GM19438 (cell line): Measurements from ENCODE around the gene CDKAL1.
"Not testable (repeated sequence)": the region's sequence is repeated elsewhere in the genome, so short reads cannot be mapped to it uniquely, and the experiment has no call there.

ENCODE experiments used
- ATAC-seq: cut with Tn5 transposase; IDR thresholded peaks from one replicate; pipeline ENCODE4 v1.9.1; 2021; ENCODE audit warnings: low read depth; ENCODE audit not compliant: unreplicated experiment

CDKAL1 gene

DNA sequence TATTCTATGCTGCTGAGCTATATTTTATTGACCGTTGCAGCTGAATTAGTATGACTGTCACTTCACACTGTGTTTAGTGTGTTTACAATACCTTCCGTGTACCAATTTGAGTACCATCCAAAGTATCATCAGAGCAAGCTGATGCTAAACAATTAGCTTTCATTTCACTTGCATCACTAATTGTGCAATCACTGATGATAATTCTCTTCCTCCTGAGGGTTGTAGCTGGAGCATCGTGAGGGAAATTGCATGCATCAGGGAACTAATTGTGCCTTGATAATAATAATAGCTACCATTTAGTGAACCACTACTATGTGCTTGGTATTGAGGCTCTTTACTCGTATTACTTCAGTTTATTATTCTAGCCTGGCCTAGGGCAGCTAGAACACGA is 674.5 kb downstream of the CDKAL1 start:
- ATAC-seq: no peak

DNA sequence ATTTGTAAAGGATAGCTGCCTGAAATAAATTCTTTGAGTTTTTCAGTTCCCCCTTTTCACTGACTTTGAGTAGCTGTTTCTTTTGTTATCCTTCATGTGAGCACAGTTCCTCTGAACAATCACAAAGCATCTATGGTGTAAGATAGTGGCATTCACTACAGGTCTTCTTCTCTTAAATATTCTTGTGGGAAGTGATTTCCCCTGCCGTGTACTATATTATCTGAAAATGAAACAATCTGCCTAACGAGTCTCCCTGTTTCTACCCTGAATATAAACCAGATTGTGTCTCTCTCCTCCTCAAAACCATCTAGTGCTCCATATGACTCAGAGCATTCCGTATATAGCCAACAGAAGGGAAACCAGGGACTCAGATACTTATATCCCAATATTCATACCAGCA is 679.2 kb downstream of the CDKAL1 start:
- peak; percentile 52 for ATAC-seq

DNA sequence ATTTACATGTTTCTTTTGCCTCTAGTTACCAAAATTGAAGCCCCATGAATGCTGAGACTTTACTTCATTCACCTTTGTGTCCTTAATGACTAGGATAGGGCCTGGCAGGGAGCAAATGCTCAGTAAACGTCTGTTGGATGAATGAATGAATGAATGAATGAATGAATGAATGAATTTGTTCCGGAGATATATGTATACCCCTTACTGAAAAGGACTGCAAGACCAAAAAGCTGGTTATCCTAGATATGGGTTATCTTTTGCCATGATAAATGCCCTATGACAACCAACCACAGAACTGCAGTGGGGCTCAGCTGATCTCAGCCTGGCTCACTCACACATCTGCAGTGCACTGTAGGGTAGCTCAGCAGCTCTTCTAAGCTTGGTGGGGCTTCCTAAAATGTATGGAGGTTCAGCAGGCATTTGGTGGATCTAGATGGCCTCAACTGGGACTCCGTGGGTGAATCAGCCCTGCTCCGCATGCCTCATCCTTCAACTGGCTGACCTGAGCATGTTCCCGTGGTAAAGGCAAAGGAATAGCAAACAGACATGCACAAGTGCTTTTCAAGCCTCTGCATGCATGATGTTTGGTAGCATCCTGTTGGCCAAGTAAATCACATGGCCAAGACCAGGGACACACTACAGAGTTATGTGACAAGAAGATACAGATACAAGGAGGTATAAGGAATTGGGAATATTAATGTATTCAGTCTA is 680.6 kb downstream of the CDKAL1 start:
- ATAC-seq: no peak

DNA sequence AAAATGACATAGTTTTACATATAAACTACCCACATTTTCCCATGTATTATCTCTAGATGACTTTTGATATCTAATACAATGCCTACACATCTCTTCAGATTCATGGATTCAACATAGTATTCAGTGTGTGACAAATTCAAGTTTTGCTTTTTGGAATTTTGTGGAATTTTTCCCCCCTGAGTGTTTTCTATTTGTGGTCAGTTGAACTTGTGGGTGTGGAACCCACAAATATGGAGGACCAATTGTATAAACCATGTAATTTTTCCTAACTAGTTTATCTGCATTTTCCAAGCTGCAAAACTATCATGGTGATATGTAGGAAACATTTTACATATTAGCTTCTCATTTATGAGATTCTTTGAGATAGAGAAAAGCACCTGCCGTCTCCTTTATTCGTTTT is 685.0 kb downstream of the CDKAL1 start:
- no peak for ATAC-seq

DNA sequence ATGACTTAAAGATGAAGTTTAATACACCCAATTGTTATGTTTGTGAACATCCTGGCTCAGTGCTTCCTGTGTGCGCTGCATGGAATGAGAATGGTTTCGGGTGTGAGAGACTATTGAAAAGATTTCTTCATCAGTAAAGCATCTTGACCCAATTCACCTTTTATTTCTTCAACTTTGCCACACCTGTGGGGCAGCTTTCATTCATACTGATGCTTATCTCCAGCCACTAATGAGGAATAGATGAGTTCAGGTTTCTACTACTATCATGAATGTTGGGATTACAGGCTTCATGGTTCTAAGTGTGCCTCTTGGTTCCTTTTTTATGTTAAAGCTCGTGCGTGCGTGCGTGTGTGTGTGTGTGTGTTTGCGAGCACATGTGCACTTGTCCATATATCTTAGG is 685.6 kb downstream of the CDKAL1 start:
- ATAC-seq: no peak

DNA sequence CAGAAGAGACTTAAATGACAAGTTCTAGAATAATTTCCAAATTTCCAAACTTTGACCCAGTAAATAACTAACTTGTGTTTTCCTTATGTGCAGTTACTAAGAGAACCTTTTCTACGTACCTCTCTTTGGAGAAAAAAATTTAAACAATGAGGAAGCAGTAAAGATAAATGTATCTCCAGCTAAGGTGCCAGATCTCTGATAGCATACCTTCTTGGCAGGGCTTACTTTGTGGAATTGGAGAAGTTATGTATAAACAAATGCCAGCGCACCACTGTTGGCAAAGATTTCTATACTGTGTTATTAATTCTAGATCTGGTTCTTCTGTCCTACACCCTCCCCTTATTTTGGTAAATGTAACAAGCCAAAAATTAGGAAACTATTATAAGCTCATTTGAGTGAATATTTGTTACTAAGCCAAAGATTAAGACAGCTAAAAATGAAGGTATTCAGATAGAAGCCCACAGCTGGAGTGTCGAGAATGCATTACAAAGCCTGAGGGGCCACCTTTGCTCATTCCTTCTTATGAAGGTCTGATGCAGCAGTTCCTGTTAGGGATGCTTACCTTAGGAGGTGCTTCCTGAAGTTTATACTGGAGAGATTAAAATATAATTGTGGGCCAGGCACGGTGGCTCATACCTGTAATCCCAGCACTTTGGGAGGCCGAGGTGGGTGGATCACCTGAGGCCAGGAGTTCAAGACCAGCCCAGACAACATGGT is 686.2 kb downstream of the CDKAL1 start:
- no peak for ATAC-seq

DNA sequence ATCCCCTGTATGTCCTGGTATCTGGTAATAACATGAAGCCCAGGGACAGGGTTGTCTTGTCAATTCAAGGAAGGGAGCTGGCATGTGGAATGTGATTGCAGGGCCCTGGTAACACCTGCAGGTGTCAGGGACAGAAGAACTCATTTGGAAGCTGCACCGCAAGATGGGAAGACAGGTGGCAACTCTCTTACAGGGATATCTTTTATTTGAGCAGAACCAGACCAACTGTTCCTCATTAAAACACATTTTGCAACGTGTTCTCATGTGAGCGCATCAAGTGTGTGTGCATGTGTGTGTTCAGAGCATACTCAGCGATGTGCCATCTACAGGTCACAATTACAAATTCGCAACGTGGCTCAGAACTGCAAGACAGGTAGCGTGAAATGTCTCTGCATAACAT is 688.4 kb downstream of the CDKAL1 start:
- ATAC-seq: no peak

DNA sequence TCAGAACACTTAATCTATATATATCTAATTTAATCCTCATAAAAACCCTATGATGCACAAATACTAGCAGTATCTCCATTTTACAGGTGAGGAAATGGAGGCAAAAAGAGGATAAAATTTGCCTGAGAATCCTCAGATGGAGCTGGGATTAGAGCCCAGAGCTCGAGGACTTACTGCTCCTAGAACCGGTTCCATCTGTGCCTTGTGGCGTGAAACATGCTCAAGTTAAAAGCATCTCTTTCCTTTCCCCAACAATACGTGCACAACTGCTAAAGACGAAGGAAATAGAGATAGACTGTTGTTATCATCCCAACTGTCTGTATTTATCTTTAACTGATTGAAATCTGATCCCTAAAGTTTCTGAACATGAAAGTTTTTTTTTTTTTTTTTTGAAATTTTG is 691.7 kb downstream of the CDKAL1 start:
- ATAC-seq: no peak

DNA sequence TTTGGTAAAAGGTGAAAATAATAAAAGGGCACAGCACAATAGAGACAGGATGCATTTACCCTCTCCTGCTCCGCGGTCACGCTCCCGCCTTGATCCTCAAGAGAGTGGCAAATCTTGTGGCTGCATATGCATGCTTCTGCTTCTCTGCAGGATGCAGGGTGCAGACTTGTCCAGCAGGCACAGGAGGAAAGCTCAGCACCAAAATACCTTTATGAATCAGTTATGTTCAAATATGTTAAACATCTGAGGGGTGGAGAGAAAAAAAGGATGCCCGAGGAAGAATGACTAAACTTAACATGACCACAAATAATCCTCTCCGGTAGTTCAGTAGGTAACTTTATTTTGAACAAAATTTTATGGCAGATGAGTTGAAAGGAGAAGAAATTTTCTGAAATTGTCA is 693.2 kb downstream of the CDKAL1 start:
- no peak for ATAC-seq

DNA sequence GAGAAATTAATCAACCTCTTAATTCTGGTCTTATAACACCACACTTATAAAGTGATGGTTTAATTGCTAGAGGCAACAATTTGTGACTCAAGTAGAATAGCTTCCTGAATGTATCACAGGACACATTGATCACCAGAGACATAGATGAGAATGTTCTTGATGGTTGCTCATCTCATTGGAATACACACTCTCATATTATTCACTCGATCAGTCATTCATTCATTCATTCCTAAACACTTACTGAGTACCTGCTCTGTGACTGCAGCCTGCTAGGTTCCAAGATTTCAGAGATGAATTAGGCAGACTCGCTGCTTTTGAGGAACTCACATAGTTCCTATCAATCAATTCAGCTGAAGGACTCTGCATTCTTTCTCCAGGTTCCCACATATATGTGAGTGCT is 694.2 kb downstream of the CDKAL1 start:
- no peak for ATAC-seq

DNA sequence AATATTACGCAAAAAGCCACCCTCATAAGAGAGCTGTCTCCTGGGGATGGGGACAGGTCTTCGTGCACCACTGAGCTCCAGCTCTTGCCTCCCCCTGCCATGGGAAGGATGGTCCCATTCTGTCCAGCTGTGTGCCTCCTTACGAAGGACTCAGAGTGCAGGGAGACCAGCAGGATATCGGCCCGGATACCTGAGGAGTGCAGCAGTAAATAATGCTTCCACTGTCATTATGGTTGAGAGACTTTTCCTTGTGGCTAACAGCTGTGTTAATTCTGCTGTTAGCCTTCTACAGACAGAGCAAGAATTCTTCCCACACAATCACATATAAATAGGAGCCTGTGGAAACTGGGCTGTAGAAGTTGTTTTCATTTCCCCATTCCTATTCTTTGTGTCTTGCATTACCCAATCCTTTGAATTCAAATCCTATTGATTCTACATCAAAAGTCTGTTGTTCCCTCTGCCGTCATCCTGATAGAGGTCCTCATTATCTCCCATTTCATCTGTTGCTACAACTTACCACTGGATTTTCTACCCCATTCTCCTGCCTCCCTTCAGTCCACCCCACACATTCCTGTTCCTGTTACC is 694.7 kb downstream of the CDKAL1 start:
- no peak for ATAC-seq

DNA sequence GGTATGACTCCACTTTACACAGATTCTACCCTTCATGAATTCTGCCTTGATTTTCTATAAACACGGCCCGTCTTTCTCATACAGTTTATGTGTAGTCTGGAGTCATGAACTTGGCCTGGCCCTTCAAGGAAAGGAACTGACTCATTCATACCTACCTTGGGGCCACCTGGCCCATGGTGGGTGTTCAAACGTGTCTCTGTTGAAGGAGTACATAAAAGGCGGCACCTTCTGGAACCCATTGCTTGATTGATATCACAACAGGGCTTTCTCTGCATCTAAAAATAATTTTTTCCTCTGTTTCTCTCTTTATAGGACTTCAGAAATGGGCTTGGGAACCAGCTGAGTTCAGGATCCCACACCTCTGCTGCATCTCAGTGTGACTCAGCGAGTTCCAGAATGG is 696.3 kb downstream of the CDKAL1 start:
- ATAC-seq: no peak

DNA sequence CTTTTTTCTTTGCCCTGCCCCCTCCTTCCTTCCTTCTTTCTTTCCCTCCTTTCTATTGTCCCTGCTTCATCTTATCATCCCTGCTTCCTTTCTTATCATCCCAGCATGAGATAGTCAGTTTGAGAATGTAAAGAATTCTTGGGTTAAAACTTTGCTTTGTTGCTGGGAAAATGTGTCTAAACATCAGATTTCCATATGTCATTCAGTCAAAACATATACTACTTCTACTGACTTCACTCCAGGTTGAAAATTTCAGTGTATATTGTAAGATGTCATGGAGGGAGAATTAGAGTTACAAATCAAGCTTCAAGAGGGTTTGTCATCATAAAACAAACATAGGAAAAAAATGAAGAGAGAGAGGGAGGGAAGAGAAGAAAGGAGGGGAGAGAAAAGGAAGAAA is 700.9 kb downstream of the CDKAL1 start:
- ATAC-seq: no peak

DNA sequence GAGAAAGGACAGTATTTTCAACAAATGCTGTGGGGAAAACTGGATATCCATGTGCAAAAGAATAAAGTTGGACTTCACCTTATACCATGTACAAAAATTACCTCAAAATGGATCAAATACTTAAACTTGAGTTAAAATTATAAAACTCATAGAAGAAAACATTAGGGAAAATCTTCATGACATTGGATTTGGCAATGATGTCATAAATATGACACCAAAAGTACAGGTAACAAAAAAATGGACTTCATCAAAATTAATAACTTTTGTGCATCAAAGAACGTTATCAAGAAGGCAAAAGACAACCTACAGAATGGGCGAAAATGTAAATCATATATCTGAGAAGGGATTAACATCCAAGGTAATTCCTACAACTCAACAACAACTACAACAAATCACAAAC is 704.0 kb downstream of the CDKAL1 start:
- ATAC-seq: no peak

DNA sequence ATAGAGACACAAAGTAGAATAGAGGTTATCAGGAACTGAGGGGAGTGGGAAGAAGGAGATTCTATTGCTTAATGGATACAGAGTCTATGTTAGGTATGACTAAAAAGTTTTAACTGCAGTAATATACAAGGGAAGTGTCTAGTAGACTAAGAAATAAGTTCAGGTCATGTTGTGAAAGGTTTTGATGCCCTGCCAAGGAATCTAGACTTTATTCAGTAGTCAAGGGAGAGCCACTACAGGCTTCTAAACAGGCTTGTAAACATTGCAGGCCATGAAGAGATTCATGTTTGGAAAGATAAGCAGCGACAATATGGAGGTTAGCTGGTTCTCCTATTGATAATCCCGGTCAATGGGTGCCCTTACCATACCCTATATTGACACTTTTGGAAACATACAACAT is 706.5 kb downstream of the CDKAL1 start:
- no peak for ATAC-seq

DNA sequence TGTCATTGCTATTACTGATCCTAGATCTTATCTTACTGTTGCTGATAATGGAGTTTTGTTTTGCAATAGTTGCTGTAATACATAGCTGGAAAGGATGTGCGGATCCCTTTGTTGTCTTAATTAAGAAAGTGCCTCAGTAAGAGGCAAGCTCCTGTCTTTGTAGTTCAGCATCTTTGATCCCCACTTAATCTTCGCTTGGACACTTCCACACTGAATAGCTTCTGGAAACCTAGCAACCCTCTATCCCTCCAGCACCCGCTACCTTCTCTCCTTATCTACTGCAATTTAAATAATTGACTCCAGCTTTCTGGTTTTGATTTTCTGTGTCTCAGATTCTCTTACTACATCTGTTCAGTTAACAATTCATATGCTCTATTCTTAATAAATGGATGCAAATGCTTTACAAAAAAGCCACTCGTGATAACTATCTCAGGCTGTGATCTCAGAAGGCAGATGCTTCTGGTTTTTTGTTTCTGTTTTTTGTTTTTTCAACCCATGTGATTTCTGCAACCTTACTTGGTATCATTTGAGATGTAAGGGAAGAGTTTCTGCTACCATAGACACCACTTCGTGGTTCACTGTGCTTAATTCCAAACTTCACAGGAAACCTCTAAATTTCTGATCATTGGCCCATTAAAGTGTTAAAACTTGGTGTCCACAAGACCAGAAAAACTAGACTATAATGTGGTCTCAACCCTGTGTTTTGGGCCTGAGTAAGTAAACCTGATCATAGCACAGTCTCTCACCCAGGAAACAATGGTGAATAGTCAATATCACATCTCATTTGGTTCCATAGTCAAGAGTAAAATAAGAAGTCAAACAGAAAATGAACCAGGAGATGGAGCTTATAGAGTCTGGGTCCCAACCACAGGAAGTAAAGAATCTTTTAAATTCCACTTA is 707.2 kb downstream of the CDKAL1 start:
- no peak for ATAC-seq

DNA sequence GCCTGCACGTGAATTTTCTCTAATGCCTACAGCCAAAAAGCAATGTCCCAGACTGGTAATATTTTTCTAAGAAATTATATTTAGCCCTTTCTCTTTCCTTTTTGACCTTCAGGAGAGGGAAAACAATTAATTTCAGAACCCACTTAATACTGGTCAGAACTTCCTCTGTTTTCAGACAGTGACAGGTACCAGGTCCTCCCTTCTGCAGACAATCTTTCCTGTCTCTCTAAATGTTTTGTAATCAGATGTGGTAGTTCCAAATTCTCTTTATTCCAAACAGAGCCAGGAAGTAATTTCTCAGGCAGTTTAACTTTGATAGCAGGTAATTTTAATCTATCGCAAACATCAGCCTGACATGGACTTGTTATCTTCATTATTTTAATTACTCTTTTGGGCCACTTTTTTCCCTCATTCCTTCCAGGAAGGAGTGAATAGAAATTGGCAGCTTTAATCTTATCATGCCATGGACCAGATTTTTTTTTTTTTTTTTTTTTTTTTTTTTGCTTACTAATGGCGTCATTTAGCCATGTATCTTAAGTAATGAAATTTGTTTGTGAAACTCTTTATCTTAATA is 710.7 kb downstream of the CDKAL1 start:
- no peak for ATAC-seq

DNA sequence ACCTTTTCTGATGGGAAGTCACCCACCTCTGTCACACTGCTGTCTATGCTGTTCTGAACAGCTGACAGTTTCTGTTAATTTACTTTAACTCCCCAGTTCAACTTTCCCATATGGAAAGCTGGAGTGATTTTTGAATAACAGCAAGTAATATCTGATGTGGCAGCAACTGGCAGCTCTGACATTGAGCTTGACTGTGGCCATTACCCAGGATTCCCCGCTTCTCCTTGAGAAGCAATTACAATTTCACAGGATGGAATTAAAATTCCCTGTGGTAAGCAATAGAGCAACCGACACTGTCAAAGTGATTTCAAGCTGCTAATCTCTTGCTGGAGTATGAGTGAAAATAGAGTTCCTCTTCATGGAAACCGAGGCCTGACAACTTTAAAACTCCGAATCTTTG is 711.2 kb downstream of the CDKAL1 start:
- ATAC-seq: no peak

DNA sequence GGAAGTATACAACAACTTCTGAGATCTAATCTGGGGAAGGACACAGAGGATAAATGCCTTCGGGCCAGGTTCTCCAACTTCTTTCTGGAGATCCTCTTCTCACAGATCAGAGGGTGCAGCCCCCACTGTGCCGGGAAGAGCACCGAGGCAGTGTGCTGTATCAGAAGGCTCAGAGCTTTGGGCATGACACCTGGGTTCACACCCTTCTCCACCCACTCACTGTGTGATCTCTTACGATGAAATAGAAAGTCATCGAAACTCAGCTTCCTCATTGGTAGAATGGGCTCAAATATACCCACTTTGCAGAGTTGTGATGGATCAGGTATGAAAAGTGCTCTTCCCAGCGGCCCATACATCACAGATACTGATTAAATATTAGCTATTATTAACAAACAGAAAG is 711.8 kb downstream of the CDKAL1 start:
- ATAC-seq: no peak

DNA sequence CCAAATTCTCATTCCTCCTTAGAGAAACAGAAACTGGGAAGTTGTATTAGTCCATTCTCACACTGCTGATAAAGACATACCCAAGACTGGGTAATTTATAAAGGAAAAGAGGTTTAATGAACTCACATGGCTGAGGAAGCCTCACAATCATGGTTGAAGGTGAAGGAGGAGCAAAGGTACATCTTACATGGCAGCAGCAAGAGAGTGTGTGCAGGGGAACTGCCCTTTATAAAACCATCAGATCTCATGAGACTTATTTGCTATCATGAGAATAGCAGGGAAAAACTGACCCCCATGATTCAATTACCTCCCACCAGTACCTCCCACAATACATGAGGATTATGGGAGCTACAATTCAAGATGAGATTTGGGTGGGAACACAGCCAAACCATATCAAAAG is 720.2 kb downstream of the CDKAL1 start:
- not testable (repeated sequence) for ATAC-seq

DNA sequence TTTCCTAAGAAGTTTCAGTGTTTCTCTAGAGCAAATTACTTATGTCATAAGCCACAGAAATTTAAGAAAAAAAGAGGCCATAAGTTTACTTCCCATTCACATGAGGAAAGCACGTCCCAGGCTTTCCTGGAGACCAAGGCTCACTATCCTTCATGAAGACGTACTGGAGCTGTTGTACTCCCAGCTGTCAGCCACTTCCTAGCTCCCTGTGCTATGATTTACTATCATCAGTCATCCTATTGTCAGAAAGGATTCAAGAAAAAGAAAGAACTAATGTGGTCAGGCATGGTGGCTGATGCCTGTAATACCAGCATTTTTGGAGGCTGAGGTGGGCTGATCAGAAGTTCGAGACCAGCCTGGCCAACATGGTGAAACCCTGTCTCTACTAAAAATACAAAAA is 721.9 kb downstream of the CDKAL1 start:
- no peak for ATAC-seq
